CD4-positive, CD25-positive, alpha-beta regulatory T cell (primary cell): ENCODE results near the gene TOMM20. TPM values are rescaled to one million over a fixed set of nuclear protein-coding genes. Genes with fewer than 3 reads are reported as not detected.

ENCODE experiments used
- ATAC-seq, 2 donors: fragments of 150-1000 bp; cut with Tn5 transposase; one replicate each; pipeline ENCODE4 v1.10.0; 2021; ENCODE audit warnings: low read depth in 2 of 2, moderate number of reproducible peaks in 2 of 2, moderate library complexity in 1 of 2
- DNase-seq, 3 donors: peaks; one replicate each; pipeline versions ENCODE4 v3.0.0 to v3.0.0-alpha.2; 2012 to 2022; ENCODE audit warnings: mixed read lengths in 1 of 3
- H3K27ac ChIP-seq: one replicate; pipeline ENCODE4 v1.7.0; 2013; ENCODE audit warnings: mild to moderate bottlenecking, low read length; ENCODE audit not compliant: insufficient read depth, poor library complexity, severe bottlenecking
- H3K27me3 ChIP-seq: one replicate; pipeline ENCODE4 v1.7.0; 2013; ENCODE audit warnings: low read length; ENCODE audit not compliant: control insufficient read depth, insufficient read depth
- H3K36me3 ChIP-seq: one replicate; pipeline ENCODE4 v1.7.0; 2013; ENCODE audit warnings: mild to moderate bottlenecking, low read length, moderate library complexity; ENCODE audit not compliant: control insufficient read depth, insufficient read depth
- H3K4me1 ChIP-seq: 2 replicates; pipeline ENCODE4 v1.7.0; 2013; ENCODE audit warnings: mild to moderate bottlenecking, low read length; ENCODE audit not compliant: insufficient read depth, control insufficient read depth, poor library complexity, severe bottlenecking
- H3K4me3 ChIP-seq: one replicate; pipeline ENCODE4 v1.7.0; 2013; ENCODE audit warnings: low read depth, mild to moderate bottlenecking, low read length, moderate library complexity
- H3K9me3 ChIP-seq, 2 experiments: 1 replicate in 1 of 2; 2 replicates in 1 of 2; pipeline ENCODE4 v1.7.0; 2013; ENCODE audit warnings: low read length in 2 of 2, mild to moderate bottlenecking in 1 of 2, moderate library complexity in 1 of 2; ENCODE audit not compliant: control insufficient read depth in 2 of 2
- H3K27ac Mint-ChIP-seq, 3 donors: one replicate each; pipeline ENCODE4 v1.8.0; 2020 to 2022; ENCODE audit warnings: mild to moderate bottlenecking in 3 of 3, mixed read lengths in 3 of 3, moderate library complexity in 2 of 3
- H3K27me3 Mint-ChIP-seq: one replicate; pipeline ENCODE4 v1.8.0; 2022; ENCODE audit warnings: mild to moderate bottlenecking, mixed read lengths
- H3K36me3 Mint-ChIP-seq: one replicate; pipeline ENCODE4 v1.8.0; 2020; ENCODE audit warnings: mixed read lengths
- H3K4me1 Mint-ChIP-seq, 4 donors: one replicate each; pipeline ENCODE4 v1.8.0; 2020 to 2022; ENCODE audit warnings: mixed read lengths in 4 of 4, mild to moderate bottlenecking in 1 of 4
- H3K4me3 Mint-ChIP-seq, 4 donors: one replicate each; pipeline ENCODE4 v1.8.0; 2020 to 2022; ENCODE audit warnings: mild to moderate bottlenecking in 4 of 4, mixed read lengths in 4 of 4, moderate library complexity in 3 of 4
- H3K9me3 Mint-ChIP-seq, 7 donors: one replicate each; pipeline ENCODE4 v1.8.0; 2020 to 2022; ENCODE audit warnings: mixed read lengths in 7 of 7, mild to moderate bottlenecking in 3 of 7, moderate library complexity in 2 of 7
- polyA plus RNA-seq, 4 donors: library from polyadenylated mRNA; unstranded; fragments of 300-500 nt; fragmentation: Illumina TruSeq; gene quantifications; one replicate each; pipeline ENCODE4 v1.2.3, GENCODE V29; 2021
- total RNA-seq: library from RNA; stranded (reverse); gene quantifications from one replicate; pipeline ENCODE4 v1.2.3, GENCODE V29; 2022

TOMM20 gene
- total and polyA plus RNA-seq, 5 donors from 2014 or later = 50.5 to 102 (median 59.1) TPM

- DNase-seq = no peak
- no peaks in the 10 kb centered on the region for H3K27me3 Mint-ChIP-seq
- ATAC-seq = no peak
- H3K4me3 ChIP-seq = no peak overlapping the region
- no peaks in the 10 kb centered on the region for H3K36me3 ChIP-seq
- H3K4me1 Mint-ChIP-seq = peaks cover 0 to 8% (median 3%) of the 10 kb centered on the region in 4 donors
- H3K4me1 ChIP-seq = no peaks in the 10 kb centered on the region
- no peaks in the 10 kb centered on the region for H3K9me3 ChIP-seq
- no peak overlapping the region for H3K4me3 Mint-ChIP-seq
- no peak overlapping the region for H3K27ac Mint-ChIP-seq
- no peaks in the 10 kb centered on the region for H3K36me3 Mint-ChIP-seq
- H3K27ac ChIP-seq = no peak overlapping the region
- no peaks in the 10 kb centered on the region for H3K27me3 ChIP-seq
- peaks cover 0 to 1% (median 0%) of the 10 kb centered on the region in 7 donors for H3K9me3 Mint-ChIP-seq
Measured at GRCh38 chr1:235060607-235061470, 67.8 kb downstream of the TOMM20 start.

Other genes starting within 250 kb of the TOMM20 start
- gene RBM34, start 32.4 kb upstream of the TOMM20 start, total RNA-seq = 175 TPM
- gene RBM34, start 32.4 kb upstream of the TOMM20 start, polyA plus RNA-seq = 10 to 100 TPM; 68.9 to 74.8 (median 70.2) TPM
- gene ARID4B, start 199.3 kb upstream of the TOMM20 start, total RNA-seq = 192 TPM
- gene ARID4B, start 199.3 kb upstream of the TOMM20 start, polyA plus RNA-seq = 10 to 100 TPM; 52.6 to 63.4 (median 56.1) TPM
- 30.8 TPM for gene GGPS1, start 199.7 kb upstream of the TOMM20 start, total RNA-seq
- gene GGPS1, start 199.7 kb upstream of the TOMM20 start, polyA plus RNA-seq = 10 to 100 TPM; 60.2 to 82.0 (median 78.4) TPM
- 19.7 TPM for gene TBCE, start 238.6 kb upstream of the TOMM20 start, total RNA-seq
- 10 to 100 TPM; 13.9 to 21.4 (median 19.1) TPM for gene TBCE, start 238.6 kb upstream of the TOMM20 start, polyA plus RNA-seq